Activated CD4-positive, CD25-positive, alpha-beta regulatory T cell treated with anti-CD3 and anti-CD28 coated beads, Interleukin-2, amount 50 U/mL, for 24 hours (primary cell): ENCODE data around the gene B2M.
"Not testable (repeated sequence)": the region's sequence is repeated elsewhere in the genome, so short reads cannot be mapped to it uniquely, and the experiment has no call there.

Source experiments
- ATAC-seq, 2 donors: fragments of 150-1000 bp; cut with Tn5 transposase; one replicate each; pipeline ENCODE4 v1.10.0; 2021; ENCODE audit warnings: mild to moderate bottlenecking in 1 of 2, moderate library complexity in 1 of 2

The B2M gene

GRCh38 chr15:44711096-44711742, at the start of gene B2M, which contains the start of gene PATL2:
B2M (plus strand) TSS chr15:44711517; CDS start chr15:44711547, 30 bp downstream.
PATL2 (minus strand) TSS chr15:44711323; CDS start chr15:44676490, 34,833 bp downstream.
- peak; percentile 84 to 86 for ATAC-seq

GRCh38 chr15:44661576-44661975, 49.7 kb upstream of the B2M start:
- ATAC-seq = no peak

DNA sequence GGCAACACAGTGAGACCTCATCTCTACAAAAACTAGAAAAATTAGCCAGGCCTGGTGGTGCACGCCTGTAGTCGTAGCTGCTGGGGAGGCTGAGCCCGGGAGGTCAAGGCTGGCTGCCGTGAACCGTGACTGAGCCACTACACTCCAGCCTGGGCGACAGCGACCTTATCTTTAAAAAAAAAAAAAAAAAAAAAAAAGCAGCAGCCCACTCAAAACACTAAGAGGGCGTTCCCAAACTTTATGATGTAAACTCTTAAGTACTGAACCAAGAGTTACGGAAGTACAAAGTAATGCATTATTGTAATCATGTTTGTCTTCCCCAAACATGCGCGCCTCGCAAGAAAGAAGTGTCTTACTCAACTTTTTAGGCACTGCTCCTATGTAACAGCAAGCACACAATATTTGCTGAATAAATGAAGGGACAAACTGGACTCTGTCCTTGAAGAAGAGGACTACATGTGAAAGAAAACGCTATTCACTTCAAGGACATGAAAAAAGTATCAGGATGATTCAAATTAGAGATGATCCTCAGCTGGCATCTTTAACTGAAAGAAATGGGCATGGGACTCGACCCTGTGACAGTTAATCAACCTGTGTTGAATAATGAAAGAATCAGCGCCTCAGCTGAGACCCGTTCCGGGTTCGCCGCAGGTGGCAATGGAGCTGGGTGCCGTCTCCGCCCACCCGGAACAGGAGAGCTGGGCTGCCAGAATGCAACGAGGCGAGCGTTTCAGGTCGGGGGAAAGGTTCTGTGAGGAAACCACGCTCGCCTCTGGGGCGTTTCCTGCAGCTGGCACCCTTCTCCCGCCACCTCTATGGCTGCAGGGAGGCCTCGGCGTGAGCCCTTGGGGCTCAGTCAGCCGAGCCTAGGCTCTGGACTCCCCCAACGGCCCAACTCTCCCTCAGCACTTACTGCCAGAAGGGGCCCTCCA, 48.6 kb upstream of the B2M start:
- peak; percentile 44 to 59 for ATAC-seq

GRCh38 chr15:44663410-44664308, 47.7 kb upstream of the B2M start, which contains the start of gene SPG11:
SPG11 (minus strand) TSS chr15:44663662; CDS start chr15:44663647, 15 bp downstream.
- ATAC-seq = peak; percentile 85 to 87

- ATAC-seq = no peak
Observed at GRCh38 chr15:44666210-44667038, 44.9 kb upstream of the B2M start.

DNA sequence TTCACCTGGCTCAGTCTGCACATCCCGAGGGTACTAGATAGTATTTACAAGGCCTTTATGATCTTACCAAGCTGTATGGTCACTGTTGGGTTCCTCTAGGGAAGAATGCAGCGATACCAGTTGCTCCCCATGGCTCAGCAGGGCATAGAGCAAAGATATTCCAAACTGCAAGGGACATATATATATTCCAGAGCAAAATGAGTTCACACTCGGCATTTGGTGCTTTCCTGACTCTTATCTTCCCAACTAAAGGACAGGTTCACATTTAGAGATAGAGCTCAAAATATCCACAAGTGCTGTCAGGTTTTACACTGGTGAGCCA, 44.3 kb upstream of the B2M start:
- ATAC-seq = no peak

GRCh38 chr15:44668921-44669320, 42.4 kb upstream of the B2M start:
- ATAC-seq = no peak

- no peak for ATAC-seq
Observed at GRCh38 chr15:44670087-44670950, 41.0 kb upstream of the B2M start.

DNA sequence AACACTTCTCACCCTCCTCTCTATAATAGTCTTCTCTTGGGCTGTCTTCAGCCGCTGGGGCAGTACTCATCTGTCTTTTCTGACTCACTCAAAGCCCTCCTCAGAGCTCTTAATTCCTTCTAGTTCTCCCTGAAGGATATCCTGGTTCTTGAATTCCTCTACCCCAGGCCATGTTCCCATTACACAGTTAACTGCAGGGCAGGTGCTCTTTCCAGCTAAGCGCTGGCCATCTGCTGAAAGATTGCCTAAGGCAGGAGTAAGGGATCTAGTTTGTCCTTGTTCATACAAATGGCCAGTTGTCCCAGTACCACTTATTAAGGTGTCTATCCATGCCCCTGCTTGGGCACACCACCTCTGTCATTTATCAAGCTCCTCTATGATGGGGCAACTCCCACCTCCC, 37.7 kb upstream of the B2M start:
- ATAC-seq = no peak

- ATAC-seq = no peak
Observed at GRCh38 chr15:44675911-44676310, 35.4 kb upstream of the B2M start.

GRCh38 chr15:44676676-44677075, 34.6 kb upstream of the B2M start:
- peak; percentile 48 to 56 for ATAC-seq

DNA sequence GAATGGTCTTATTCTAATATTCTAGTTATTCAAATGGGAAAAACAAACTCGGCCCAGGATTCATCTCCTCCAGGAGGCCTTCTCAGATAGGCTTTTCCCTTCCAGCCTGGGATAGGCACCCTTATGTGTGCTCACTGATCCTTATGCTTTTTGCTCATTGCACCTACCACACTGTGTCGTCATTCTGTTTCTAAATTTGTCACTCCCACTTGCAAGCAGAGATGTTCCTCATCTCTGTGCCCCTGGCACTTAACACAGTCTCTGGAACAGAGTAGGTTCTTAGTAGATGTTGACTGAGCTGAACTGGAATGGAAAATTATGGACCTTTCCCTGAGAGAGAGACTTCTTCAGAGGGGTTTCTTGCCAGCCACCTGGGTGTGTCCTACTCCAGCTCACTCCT, 29.1 kb upstream of the B2M start:
- peak in 1 of 2 donors; percentile 47 for ATAC-seq

- peak in 1 of 2 donors; percentile 28 for ATAC-seq
Observed at GRCh38 chr15:44682809-44683682, 28.3 kb upstream of the B2M start.

DNA sequence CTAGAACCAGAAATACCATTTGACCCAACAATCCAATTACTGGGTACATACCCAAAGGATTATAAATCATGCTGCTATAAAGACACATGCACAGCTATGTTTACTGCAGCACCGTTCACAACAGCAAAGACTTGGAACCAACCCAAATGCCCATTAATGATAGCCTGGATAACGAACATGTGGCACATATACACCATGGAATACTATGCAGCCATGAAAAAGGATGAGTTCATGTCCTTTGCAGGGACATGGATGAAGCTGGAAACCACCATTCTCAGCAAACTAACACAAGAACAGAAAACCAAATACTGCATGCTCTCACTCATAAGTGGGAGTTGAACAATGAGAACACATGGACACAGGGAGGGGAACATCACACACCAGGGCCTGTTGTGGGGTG, 22.0 kb upstream of the B2M start:
- not testable (repeated sequence) for ATAC-seq

DNA sequence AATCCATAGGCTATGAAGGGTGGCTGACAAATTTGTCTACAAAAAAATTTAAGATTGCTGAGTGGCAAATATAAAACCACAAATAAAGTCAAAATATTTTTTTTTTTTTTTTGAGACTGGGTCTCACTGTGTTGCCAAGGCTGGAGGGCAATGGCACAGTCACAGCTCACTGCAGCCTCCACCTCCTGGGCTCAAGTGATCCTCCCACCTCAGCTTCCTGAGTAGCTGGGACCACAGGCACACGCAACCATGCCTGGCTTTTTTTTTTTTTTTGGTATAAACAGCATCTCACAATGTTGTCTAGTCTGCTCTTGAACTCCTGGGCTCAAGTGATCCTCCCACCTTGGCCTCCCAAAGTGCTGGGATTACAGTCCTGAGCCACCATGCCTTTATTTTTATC, 21.1 kb upstream of the B2M start:
- ATAC-seq = not testable (repeated sequence)

DNA sequence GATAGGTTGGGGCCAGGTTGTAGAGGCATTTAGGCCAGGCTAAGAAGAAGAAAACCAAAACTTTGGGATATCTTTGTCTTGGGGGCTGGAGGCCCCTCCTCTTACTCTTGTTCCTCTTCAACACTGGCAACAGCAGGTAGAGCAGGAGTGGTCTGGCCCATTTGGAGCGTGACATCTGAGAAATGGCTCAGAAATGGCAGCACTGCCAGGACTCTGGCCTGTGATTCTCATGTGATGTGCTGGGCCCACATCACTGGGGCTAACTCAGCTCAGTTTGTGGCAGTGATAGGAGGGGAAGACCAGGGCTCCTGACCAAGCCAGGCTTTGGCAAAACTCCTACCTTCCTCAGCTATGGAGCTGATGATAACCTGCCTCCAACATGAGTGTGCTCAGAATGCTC, 18.7 kb upstream of the B2M start:
- no peak for ATAC-seq

DNA sequence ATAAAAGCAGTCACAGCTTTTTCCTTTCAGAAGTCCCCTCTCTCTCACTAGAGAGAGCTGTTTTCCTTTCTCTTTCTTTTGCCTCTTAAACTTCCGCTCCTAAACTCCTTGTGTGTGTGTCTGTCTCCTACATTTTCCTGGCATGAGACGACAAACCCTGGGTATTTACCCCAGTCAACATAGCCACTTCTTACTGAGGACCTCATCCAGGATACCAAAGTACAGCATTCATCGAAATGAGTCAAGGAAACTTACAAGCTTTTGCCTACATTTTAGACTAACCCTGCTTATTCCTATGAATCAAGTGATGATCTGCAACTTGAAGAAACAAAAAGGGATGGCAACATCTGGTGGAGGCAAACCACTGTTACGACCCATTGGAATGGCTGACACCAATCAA, 16.9 kb upstream of the B2M start:
- ATAC-seq = no peak

GRCh38 chr15:44695294-44695693, 16.0 kb upstream of the B2M start:
- no peak for ATAC-seq

GRCh38 chr15:44697014-44697413, 14.3 kb upstream of the B2M start:
- no peak for ATAC-seq

DNA sequence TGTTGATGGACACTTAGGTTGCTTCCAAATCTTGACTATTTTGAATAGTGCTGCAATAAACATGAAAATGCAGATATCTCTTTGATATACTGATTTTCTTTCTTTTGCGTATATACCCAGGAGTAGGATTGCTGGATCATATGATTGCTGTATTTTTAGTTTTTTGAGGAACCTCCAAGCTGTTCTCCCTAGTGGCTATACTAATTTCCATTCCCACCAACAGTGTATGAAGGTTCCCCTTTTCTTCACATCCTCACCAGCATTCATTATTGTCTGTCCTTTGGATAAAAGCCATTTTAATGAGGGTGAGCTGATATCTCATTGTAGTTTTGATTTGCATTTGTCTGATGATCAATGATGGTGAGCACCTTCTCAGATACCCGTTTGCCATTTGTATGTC, 12.7 kb upstream of the B2M start:
- no peak for ATAC-seq
